Heart left ventricle (tissue), 16 donors: ENCODE results near the gene LIX1. TPM values are rescaled to one million over a fixed set of nuclear protein-coding genes. Genes with fewer than 3 reads are reported as not detected.

Experiments used
- ATAC-seq, 4 donors: fragments of 200-7000 bp; cut with Tn5 transposase; one replicate each; pipeline ENCODE4 v1.9.1; 2020 to 2022; ENCODE audit warnings: moderate library complexity in 4 of 4, mild to moderate bottlenecking in 3 of 4, moderate number of reproducible peaks in 1 of 4
- DNase-seq, 5 donors: peaks; one replicate each; pipeline ENCODE4 v3.0.0-alpha.2; 2020
- H3K27ac ChIP-seq, 12 donors: fragments of 200-600 bp; sonication (generic) in 4 of 12; one replicate each; pipeline versions ENCODE4 v1.5.0 to v1.8.0; 2016 to 2022; ENCODE audit warnings: mild to moderate bottlenecking in 2 of 12
- H3K27me3 ChIP-seq, 9 donors: fragments of 200-600 bp; sonication (generic) in 2 of 9; one replicate each; pipeline versions ENCODE4 v1.5.1 to v1.8.0; 2016 to 2022; ENCODE audit warnings: mild to moderate bottlenecking in 3 of 9
- H3K36me3 ChIP-seq, 9 donors: fragments of 200-600 bp; sonication (generic) in 2 of 9; one replicate each; pipeline versions ENCODE4 v1.5.0 to v1.8.0; 2018 to 2022; ENCODE audit warnings: mild to moderate bottlenecking in 2 of 9
- H3K4me1 ChIP-seq, 12 donors: fragments of 200-600 bp; sonication (generic) in 4 of 12; one replicate each; pipeline versions ENCODE4 v1.5.0 to v1.8.0; 2016 to 2022; ENCODE audit warnings: mild to moderate bottlenecking in 3 of 12
- H3K4me3 ChIP-seq, 12 donors: fragments of 200-600 bp; sonication (generic) in 4 of 12; one replicate each; pipeline versions ENCODE4 v1.5.0 to v1.8.0; 2017 to 2022; ENCODE audit warnings: mild to moderate bottlenecking in 9 of 12, moderate library complexity in 4 of 12
- H3K9me3 ChIP-seq, 12 donors: fragments of 200-600 bp; sonication (generic) in 4 of 12; one replicate each; pipeline versions ENCODE4 v1.5.0 to v1.8.0; 2016 to 2022; ENCODE audit warnings: mild to moderate bottlenecking in 1 of 12
- POLR2A ChIP-seq, 2 donors: fragments of 450-650 bp; IDR thresholded peaks; one replicate each; pipeline ENCODE4 v1.6.1; 2017; ENCODE audit warnings: antibody characterized with exemption in 2 of 2, mild to moderate bottlenecking in 2 of 2, moderate library complexity in 2 of 2
- WGBS, 4 donors: extraction: QIAGEN DNeasy Blood & Tissue Kit in 2 of 4; methylation state at CpG; one replicate each; pipeline versions ENCODE4 v1.1.5 to v1.1.7; 2013 to 2018; 5-methylcytosine and 5-hydroxymethylcytosine counted together
- intact Hi-C, 10 donors: fragments of 100-400 bp; cut with DNase I; formaldehyde crosslinking; loops; one replicate each; pipeline versions ENCODE4 v1.11.1 to v1.14.2; 2022
- polyA plus RNA-seq, 2 donors: library from polyadenylated mRNA; stranded (reverse); fragments of 200-250 nt; gene quantifications; one replicate each; pipeline ENCODE4 v1.2.3, GENCODE V29; 2013
- total RNA-seq, 9 donors: library from RNA; depleted of rRNA in 2 of 9; stranded (reverse); fragments of >200 nt in 2 of 9; fragmentation: NEBNext Ultra II Directional in 3 of 9; extraction: Animal tissue kit (Norgen Biotek cat#: 25700) in 3 of 9; gene quantifications; one replicate each; pipeline versions ENCODE4 v1.1.0 to v1.2.4, GENCODE V29; 2016 to 2023
- TF ChIP-seq, protein P1 (sequence below), 12 donors: fragments of 200-600 bp; sonication (generic) in 4 of 12; IDR thresholded peaks; one replicate each; pipeline versions ENCODE4 v1.5.0 to v1.8.0; 2018 to 2022; ENCODE audit warnings: antibody characterized with exemption in 12 of 12, mild to moderate bottlenecking in 5 of 12
- donor health status: ischemic (EF 13 %, LVEDD 7.1; RV severe dilation, severe dysfunction).
- donor health status: healthy with polysubstance abuse.
- donor health status: DM: no; HTN: yes; CAD: no.
- donor health status: DM: no; HTN: no; CAD: no.
- donor health status: ischemic (EF 25% LVEDD 6.9; RV normal size, moderate dysfunction).
- donor health status: ischemic (EF 25% LVEDD 5.7; RV mildly dilated, moderate dysfunction).
- donor health status: healthy.
- donor health status: DM: yes; HTN: yes; CAD: no.
- donor health status: ischemic (EF 35%, LVEDD 5.7; RV mildly dilated, moderate dysfunction).
- donor health status: nonischemic (EF 11% LVEDD 7.7; RV severe dilation, severe dysfunction).
- donor health status: DM: yes; HTN: yes; CAD: no.
- donor health status: PGD.
- donor health status: ischemic (EF 29% LVEDD 5.4; RV normal size, mild dysfunction).
- donor health status: nonischemic (EF 23%, LVEDD 6.1; RV moderate dilation, normal function).

The LIX1 gene
- total and polyA plus RNA-seq, 11 donors, result 0.12 to 0.33 (median 0.22) TPM; not detected in 8

DNA sequence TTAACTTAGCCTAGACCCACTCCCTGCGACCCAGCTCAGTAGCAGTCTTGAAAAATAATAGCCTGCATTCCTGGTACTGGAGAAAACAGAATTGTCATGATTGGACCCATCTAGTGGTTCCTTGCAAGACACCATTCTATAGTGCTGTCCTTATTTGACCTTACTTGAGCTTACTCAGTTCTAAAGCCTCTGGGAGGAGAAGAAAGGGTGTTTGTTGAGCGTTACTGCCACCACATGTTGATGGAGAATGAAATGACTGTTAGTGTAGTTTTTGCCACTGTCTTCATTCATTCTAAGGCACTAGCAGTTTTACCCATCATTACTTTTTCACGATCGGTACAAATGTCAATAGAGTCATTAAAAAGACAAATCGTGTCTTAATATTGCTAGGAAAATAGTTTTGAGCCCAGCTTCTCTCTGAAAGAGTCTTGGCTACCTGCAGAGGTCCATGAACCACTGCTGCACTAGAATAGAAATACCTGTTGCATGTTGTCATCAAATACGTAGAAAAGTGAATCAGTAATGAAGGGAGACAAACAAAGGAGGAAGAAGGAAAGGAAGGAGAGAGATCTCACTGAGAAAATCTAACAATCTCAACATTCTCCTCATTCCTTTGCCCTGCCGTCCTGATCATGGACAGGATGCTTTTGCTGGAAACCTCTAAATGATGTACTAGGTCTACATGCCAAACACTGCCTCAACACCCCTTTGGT, 96.0 kb downstream of the LIX1 start:
- ATAC-seq (no peak), DNase-seq (no peak)
- 77 to 86% (median 80%) methylated on average over 7 of the region's 7 CpGs for WGBS, 4 donors
- Histone ChIP-seq H3K4me1 (peaks cover 0 to 6% (median 2%) of the 10 kb centered on the region in 12 donors), H3K27me3 (no peaks in the 10 kb centered on the region), H3K4me3 (no peak overlapping the region), H3K27ac (no peak overlapping the region), H3K9me3 (no peaks in the 10 kb centered on the region), H3K36me3 (no peaks in the 10 kb centered on the region)
- intact Hi-C loops, result loop anchor here in 6 of 10 donors (5.0 to 10.0 kb wide), 2 partner anchors 96 to 98 kb away; partner anchors contain the start of gene LIX1 (in 6 of the 6)
- TF ChIP-seq, protein P1, sequence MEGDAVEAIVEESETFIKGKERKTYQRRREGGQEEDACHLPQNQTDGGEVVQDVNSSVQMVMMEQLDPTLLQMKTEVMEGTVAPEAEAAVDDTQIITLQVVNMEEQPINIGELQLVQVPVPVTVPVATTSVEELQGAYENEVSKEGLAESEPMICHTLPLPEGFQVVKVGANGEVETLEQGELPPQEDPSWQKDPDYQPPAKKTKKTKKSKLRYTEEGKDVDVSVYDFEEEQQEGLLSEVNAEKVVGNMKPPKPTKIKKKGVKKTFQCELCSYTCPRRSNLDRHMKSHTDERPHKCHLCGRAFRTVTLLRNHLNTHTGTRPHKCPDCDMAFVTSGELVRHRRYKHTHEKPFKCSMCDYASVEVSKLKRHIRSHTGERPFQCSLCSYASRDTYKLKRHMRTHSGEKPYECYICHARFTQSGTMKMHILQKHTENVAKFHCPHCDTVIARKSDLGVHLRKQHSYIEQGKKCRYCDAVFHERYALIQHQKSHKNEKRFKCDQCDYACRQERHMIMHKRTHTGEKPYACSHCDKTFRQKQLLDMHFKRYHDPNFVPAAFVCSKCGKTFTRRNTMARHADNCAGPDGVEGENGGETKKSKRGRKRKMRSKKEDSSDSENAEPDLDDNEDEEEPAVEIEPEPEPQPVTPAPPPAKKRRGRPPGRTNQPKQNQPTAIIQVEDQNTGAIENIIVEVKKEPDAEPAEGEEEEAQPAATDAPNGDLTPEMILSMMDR (IDR thresholded peaks at IDR 0.05), result no peak

DNA sequence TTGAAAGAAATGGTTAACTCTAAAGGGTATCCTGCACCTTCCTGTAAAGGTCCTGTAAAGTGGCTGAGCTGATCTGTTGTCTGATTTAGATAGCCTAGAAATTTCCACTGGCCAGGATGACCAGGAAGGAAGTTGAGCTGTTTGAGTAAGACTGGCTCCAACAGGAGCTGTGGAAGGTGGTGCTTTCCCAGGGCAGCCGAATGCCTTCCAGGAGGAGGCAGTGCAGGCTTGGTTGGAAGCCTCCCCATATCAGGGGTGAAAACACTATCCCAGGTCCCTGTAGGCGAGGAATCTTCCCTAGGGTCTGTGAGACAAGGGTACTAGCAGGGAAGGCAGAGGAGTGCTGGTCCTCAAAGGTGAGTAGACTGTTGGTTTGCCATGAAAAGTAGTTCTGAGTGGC, 98.4 kb downstream of the LIX1 start:
- no peaks in the 10 kb centered on the region for H3K9me3 ChIP-seq
- no peaks in the 10 kb centered on the region for H3K27me3 ChIP-seq
- no peak overlapping the region for H3K4me3 ChIP-seq
- no peaks in the 10 kb centered on the region for H3K36me3 ChIP-seq
- intact Hi-C loops, result loop anchor here in 6 of 10 donors (1.0 to 10.0 kb wide), 5 partner anchors 97 to 118 kb away; partner anchors contain the start of gene LIX1 (in 5 of the 6)
- TF ChIP-seq, protein P1 (IDR thresholded peaks at IDR 0.05), result peak; percentile 28 to 62 (median 48)
- no peak for TF ChIP-seq POLR2A (IDR thresholded peaks at IDR 0.05)
- H3K4me1 ChIP-seq, result peaks cover 0 to 6% (median 0%) of the 10 kb centered on the region in 12 donors
- H3K27ac ChIP-seq, result no peak overlapping the region
- ATAC-seq, result peak; percentile 66 to 88 (median 84)
- WGBS, 4 donors, result 55 to 65% (median 58%) methylated on average over 2 of the region's 2 CpGs
- peak in 4 of 5 donors; percentile 15 to 42 (median 26) for DNase-seq

DNA sequence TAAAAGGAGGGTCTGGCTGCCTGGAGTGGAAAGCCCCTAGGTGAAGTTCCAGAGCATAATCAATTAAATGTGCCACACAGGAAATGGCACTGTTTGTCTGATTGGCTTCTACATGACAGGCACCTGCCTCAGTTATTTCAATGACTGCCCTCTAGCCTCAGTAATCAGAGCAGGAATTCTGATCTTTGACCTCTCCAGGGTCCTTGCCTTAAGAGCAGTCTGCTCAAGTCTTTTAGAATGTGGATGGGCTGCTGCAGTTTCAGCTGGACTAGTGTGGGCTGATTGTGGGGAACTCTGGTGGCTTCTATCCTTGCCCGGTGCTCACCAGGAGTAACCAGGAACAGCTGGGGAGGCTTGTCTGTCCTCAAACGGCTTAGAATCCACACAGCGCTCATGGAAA, 98.9 kb downstream of the LIX1 start:
- 67 to 80% (median 76%) methylated on average over 3 of the region's 3 CpGs for whole genome bisulfite sequencing, 4 donors
- Histone ChIP-seq H3K4me3 (no peak overlapping the region), H3K36me3 (no peaks in the 10 kb centered on the region), H3K4me1 (peaks cover 0 to 6% (median 0%) of the 10 kb centered on the region in 12 donors), H3K9me3 (no peaks in the 10 kb centered on the region), H3K27me3 (no peaks in the 10 kb centered on the region), H3K27ac (no peak overlapping the region)
- no peak for TF ChIP-seq POLR2A (IDR thresholded peaks at IDR 0.05)
- TF ChIP-seq, protein P1 (IDR thresholded peaks at IDR 0.05), result no peak
- ATAC-seq (no peak), DNase-seq (no peak)
- intact Hi-C loops, result loop anchor here in 5 of 10 donors (5.0 to 10.0 kb wide), 3 partner anchors 99 to 119 kb away; partner anchors contain the start of gene LIX1 (in 4 of the 5)

DNA sequence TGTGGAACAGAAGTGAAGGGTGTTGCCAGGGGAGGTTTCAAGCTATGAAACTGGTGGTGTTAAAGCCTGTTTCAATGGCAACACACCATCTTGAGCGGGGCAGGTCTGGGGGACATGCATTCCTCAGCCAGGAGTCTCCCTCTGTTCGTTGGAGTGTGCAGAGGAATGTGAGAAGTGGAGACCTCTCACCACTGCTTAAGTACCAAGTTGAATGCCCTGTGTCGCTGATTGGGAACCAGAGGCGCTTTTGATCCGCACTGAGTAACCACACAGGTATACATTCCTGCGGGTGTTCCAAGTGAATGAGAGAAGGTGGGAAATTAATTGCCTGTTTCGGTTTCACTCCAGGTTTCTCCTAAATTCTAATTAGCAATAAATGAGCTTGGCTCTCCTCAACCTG, 99.4 kb downstream of the LIX1 start:
- no peak overlapping the region for H3K4me3 ChIP-seq
- ATAC-seq, result peak in 1 of 4 donors; percentile 22
- H3K4me1 ChIP-seq, result peaks cover 0 to 6% (median 0%) of the 10 kb centered on the region in 12 donors
- no peaks in the 10 kb centered on the region for H3K36me3 ChIP-seq
- H3K27me3 ChIP-seq, result no peaks in the 10 kb centered on the region
- no peak for DNase-seq
- no peaks in the 10 kb centered on the region for H3K9me3 ChIP-seq
- no peak overlapping the region for H3K27ac ChIP-seq
- 62 to 77% (median 70%) methylated on average over 7 of the region's 7 CpGs for WGBS, 4 donors
- TF ChIP-seq, protein P1 (IDR thresholded peaks at IDR 0.05), result no peak
- no peak for TF ChIP-seq POLR2A (IDR thresholded peaks at IDR 0.05)
- intact Hi-C loops, result loop anchor here in 5 of 10 donors (5.0 to 10.0 kb wide), 3 partner anchors 99 to 119 kb away; partner anchors contain the start of gene LIX1 (in 4 of the 5)
